Progenitor cell of endocrine pancreas (in vitro differentiated cells): ENCODE data around the gene SLITRK1. TPM values are rescaled to one million over a fixed set of nuclear protein-coding genes. Genes with fewer than 3 reads are reported as not detected.

Experiments used
- DNase-seq: peaks from one replicate; pipeline ENCODE4 v3.0.0; 2021; ENCODE audit warnings: low spot score; ENCODE audit not compliant: unreplicated experiment
- H3K27ac Mint-ChIP-seq: 2 replicates; pipeline ENCODE4 v1.8.0; 2021; ENCODE audit warnings: mild to moderate bottlenecking, moderate library complexity, mixed read lengths
- H3K27me3 Mint-ChIP-seq: 2 replicates; pipeline ENCODE4 v1.8.0; 2021; ENCODE audit warnings: mixed read lengths
- H3K36me3 Mint-ChIP-seq: 2 replicates; pipeline ENCODE4 v1.8.0; 2022; ENCODE audit warnings: mixed read lengths; ENCODE audit not compliant: insufficient read depth
- H3K4me1 Mint-ChIP-seq: 2 replicates; pipeline ENCODE4 v1.8.0; 2021; ENCODE audit warnings: low read depth, mixed read lengths
- H3K4me3 Mint-ChIP-seq: 2 replicates; pipeline ENCODE4 v1.8.0; 2021; ENCODE audit warnings: low read depth, mild to moderate bottlenecking, moderate library complexity, mixed read lengths
- H3K9me3 Mint-ChIP-seq: 2 replicates; pipeline ENCODE4 v1.8.0; 2021; ENCODE audit warnings: low read depth, mixed read lengths
- total RNA-seq: library from RNA; stranded (reverse); gene quantifications from 2 replicates; pipeline ENCODE4 v1.2.1, GENCODE V29; 2021
- TF ChIP-seq, protein P1 (sequence below): fragments of 200-600 bp; sonication (generic); IDR thresholded peaks from one replicate; pipeline ENCODE4 v1.5.0; 2021; ENCODE audit warnings: antibody characterized with exemption, mild to moderate bottlenecking; ENCODE audit not compliant: unreplicated experiment

Gene SLITRK1
- total RNA-seq, 1 donor from 2014 or later, result 0.55 TPM

- no peaks in the 10 kb centered on the region for H3K36me3 Mint-ChIP-seq
- no peak overlapping the region for H3K4me3 Mint-ChIP-seq
- TF ChIP-seq, protein P1, sequence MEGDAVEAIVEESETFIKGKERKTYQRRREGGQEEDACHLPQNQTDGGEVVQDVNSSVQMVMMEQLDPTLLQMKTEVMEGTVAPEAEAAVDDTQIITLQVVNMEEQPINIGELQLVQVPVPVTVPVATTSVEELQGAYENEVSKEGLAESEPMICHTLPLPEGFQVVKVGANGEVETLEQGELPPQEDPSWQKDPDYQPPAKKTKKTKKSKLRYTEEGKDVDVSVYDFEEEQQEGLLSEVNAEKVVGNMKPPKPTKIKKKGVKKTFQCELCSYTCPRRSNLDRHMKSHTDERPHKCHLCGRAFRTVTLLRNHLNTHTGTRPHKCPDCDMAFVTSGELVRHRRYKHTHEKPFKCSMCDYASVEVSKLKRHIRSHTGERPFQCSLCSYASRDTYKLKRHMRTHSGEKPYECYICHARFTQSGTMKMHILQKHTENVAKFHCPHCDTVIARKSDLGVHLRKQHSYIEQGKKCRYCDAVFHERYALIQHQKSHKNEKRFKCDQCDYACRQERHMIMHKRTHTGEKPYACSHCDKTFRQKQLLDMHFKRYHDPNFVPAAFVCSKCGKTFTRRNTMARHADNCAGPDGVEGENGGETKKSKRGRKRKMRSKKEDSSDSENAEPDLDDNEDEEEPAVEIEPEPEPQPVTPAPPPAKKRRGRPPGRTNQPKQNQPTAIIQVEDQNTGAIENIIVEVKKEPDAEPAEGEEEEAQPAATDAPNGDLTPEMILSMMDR, result no peak
- peaks cover 59% of the 10 kb centered on the region for H3K27me3 Mint-ChIP-seq
- H3K27ac Mint-ChIP-seq, result no peak overlapping the region
- peaks cover 7% of the 10 kb centered on the region for H3K4me1 Mint-ChIP-seq
- no peak for DNase-seq
- no peaks in the 10 kb centered on the region for H3K9me3 Mint-ChIP-seq
These were observed 1.9 kb upstream of the SLITRK1 start for GRCh38 chr13:83884141-83884540.

DNA sequence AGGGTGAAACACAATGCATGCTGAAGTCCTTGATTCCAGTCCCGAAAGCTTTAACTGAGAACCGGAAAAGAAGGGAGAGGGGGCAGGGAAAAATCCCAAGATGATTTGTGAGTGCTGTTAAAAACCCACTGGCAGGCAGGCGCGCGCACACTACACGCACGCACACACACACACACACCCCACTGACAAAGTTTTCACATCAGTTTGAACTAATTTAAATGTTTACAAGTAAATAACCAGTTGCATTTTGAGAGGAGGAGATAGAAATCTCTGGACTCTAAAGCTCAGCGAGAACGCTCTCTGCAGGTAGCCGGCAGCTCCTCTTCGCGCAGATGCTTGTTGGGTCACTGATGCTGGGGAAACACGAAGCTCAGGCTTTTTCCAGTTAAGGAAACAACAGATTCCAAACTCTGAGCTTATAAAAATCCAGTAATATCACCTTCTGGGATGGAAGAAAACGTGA is 818 bp upstream of the SLITRK1 start:
- DNase-seq, result no peak
- Mint-ChIP-seq H3K27ac (no peak overlapping the region), H3K4me3 (peak overlapping the region; percentile 8), H3K36me3 (no peaks in the 10 kb centered on the region), H3K9me3 (no peaks in the 10 kb centered on the region), H3K4me1 (peaks cover 9% of the 10 kb centered on the region), H3K27me3 (peaks cover 70% of the 10 kb centered on the region)
- TF ChIP-seq, protein P1, result no peak

GRCh38 chr13:83882606-83882959 is 309 bp upstream of the SLITRK1 start:
- Mint-ChIP-seq H3K27me3 (peaks cover 75% of the 10 kb centered on the region), H3K36me3 (no peaks in the 10 kb centered on the region), H3K4me3 (peak overlapping the region; percentile 66), H3K9me3 (no peaks in the 10 kb centered on the region), H3K27ac (no peak overlapping the region), H3K4me1 (peaks cover 9% of the 10 kb centered on the region)
- DNase-seq, result no peak
- TF ChIP-seq, protein P1, result no peak

- Mint-ChIP-seq H3K4me3 (no peak overlapping the region), H3K4me1 (peaks cover 9% of the 10 kb centered on the region), H3K27me3 (peaks cover 86% of the 10 kb centered on the region), H3K36me3 (no peaks in the 10 kb centered on the region), H3K27ac (no peak overlapping the region), H3K9me3 (no peaks in the 10 kb centered on the region)
- TF ChIP-seq, protein P1, result no peak
- no peak for DNase-seq
These were observed 1.1 kb downstream of the SLITRK1 start for GRCh38 chr13:83881140-83881684.

DNA sequence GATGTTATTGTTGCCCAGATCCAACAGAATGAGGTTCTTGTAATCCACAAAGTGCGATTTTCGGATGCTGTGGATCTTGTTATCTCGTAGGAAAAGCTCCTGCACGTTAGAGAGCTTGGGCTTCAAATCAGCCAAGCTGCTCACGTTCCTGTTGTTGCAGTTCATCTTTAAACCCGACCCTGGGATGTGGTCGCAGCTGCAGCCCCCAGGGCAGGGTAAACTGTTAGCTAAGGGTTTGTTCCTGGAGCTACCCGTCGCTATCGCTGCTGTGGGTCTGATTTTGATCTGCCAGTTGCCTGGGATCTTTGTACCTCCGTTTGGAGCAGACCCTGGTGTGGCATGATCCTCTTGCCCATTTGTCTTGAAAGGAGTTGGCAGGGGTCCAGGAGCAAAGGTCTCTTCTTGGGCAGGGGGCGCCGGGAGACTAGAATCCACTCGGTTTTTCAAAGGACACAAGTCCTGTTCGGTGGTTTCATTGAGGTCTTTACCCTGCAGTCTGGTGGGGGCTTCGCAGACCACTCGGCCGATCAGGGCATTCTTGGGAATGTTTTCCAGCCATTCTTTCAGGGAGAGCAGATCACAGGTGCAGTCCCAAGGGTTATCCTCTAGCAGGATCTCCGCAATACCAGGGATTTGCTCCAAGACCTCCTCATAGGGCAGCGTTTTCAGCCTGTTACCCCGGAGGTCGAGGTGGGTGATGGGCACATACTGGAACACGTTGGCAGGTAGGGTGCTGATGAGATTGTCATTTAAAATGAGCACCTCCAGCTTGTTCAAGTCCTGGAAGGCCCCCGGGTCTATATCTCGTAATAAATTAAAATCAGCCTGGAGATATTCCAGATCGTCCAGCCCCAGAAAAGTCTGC is 1.8 kb downstream of the SLITRK1 start:
- Mint-ChIP-seq H3K9me3 (no peaks in the 10 kb centered on the region), H3K27me3 (peaks cover 86% of the 10 kb centered on the region), H3K36me3 (no peaks in the 10 kb centered on the region), H3K4me3 (no peak overlapping the region), H3K4me1 (peaks cover 9% of the 10 kb centered on the region), H3K27ac (no peak overlapping the region)
- TF ChIP-seq, protein P1, result no peak
- no peak for DNase-seq
